Lower leg skin (tissue), 4 donors: ENCODE results near the gene ADAMTS14. TPM values are rescaled to one million over a fixed set of nuclear protein-coding genes. Genes with fewer than 3 reads are reported as not detected.

ENCODE experiments used
- DNase-seq, 2 donors: peaks; one replicate each; pipeline ENCODE4 v3.0.0-alpha.2; 2019; ENCODE audit warnings: low spot score in 2 of 2
- H3K4me3 ChIP-seq: fragments of 200-600 bp; sonication (generic); 2 replicates; pipeline ENCODE4 v1.5.1; 2017; ENCODE audit warnings: mild to moderate bottlenecking, low read depth; ENCODE audit not compliant: poor library complexity, severe bottlenecking
- POLR2A ChIP-seq, 2 donors: fragments of 450-650 bp; IDR thresholded peaks; one replicate each; pipeline ENCODE4 v1.6.1; 2016 to 2017; ENCODE audit warnings: antibody characterized with exemption in 2 of 2, mild to moderate bottlenecking in 1 of 2, moderate library complexity in 1 of 2
- WGBS, 2 donors: methylation state at CpG; one replicate each; pipeline ENCODE4 v1.1.5; 2018; 5-methylcytosine and 5-hydroxymethylcytosine counted together
- intact Hi-C: fragments of 100-400 bp; cut with DNase I; formaldehyde crosslinking; loops from one replicate; pipeline ENCODE4 v1.15.0; 2023; ENCODE audit warnings: low total_unique reads
- total RNA-seq, 4 donors: library from RNA; depleted of rRNA; stranded (reverse); fragments of >200 nt; gene quantifications; one replicate each; pipeline ENCODE4 v1.1.0, GENCODE V29; 2016
- TF ChIP-seq, protein P1 (sequence below), 3 donors: fragments of 450-650 bp; IDR thresholded peaks; one replicate each; pipeline ENCODE4 v1.5.1; 2016; ENCODE audit warnings: antibody characterized with exemption in 3 of 3, mild to moderate bottlenecking in 3 of 3, moderate library complexity in 2 of 3

ADAMTS14 gene
- total RNA-seq, 4 donors from 2014 or later: 0.22 to 1.0 (median 0.34) TPM; not detected in 1

- TF ChIP-seq POLR2A (IDR thresholded peaks at IDR 0.05): no peak
- TF ChIP-seq, protein P1, sequence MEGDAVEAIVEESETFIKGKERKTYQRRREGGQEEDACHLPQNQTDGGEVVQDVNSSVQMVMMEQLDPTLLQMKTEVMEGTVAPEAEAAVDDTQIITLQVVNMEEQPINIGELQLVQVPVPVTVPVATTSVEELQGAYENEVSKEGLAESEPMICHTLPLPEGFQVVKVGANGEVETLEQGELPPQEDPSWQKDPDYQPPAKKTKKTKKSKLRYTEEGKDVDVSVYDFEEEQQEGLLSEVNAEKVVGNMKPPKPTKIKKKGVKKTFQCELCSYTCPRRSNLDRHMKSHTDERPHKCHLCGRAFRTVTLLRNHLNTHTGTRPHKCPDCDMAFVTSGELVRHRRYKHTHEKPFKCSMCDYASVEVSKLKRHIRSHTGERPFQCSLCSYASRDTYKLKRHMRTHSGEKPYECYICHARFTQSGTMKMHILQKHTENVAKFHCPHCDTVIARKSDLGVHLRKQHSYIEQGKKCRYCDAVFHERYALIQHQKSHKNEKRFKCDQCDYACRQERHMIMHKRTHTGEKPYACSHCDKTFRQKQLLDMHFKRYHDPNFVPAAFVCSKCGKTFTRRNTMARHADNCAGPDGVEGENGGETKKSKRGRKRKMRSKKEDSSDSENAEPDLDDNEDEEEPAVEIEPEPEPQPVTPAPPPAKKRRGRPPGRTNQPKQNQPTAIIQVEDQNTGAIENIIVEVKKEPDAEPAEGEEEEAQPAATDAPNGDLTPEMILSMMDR (IDR thresholded peaks at IDR 0.05): no peak
- no peak overlapping the region for H3K4me3 ChIP-seq
- intact Hi-C loops: no loop called here
- WGBS, 2 donors: 25 to 33% methylated on average over 7 of the region's 7 CpGs
- peak; percentile 68 to 93 for DNase-seq
Measured at GRCh38 chr10:70758757-70759514, 86.6 kb downstream of the ADAMTS14 start.

GRCh38 chr10:70759781-70760180 is 87.5 kb downstream of the ADAMTS14 start:
- H3K4me3 ChIP-seq: no peak overlapping the region
- DNase-seq: no peak
- WGBS, 2 donors: 37% methylated on average over 6 of the region's 7 CpGs; no CpG with 5 or more reads in 1 of the 2 donors
- TF ChIP-seq, protein P1 (IDR thresholded peaks at IDR 0.05): no peak
- no peak for TF ChIP-seq POLR2A (IDR thresholded peaks at IDR 0.05)
- intact Hi-C loops: loop anchor here (5.0 kb wide), 1 partner anchor 212 kb away; no protein-coding TSS in a partner anchor

DNA sequence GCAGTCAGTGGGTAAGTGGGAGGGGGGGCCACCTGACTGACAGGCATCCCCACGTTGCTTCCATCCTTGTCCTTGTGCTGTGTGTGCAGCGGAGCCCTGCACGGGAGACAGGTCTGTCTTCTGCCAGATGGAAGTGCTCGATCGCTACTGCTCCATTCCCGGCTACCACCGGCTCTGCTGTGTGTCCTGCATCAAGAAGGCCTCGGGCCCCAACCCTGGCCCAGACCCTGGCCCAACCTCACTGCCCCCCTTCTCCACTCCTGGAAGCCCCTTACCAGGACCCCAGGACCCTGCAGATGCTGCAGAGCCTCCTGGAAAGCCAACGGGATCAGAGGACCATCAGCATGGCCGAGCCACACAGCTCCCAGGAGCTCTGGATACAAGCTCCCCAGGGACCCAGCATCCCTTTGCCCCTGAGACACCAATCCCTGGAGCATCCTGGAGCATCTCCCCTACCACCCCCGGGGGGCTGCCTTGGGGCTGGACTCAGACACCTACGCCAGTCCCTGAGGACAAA is 88.0 kb downstream of the ADAMTS14 start:
- no peak overlapping the region for H3K4me3 ChIP-seq
- DNase-seq: no peak
- intact Hi-C loops: loop anchor here (5.0 kb wide), 1 partner anchor 213 kb away; no protein-coding TSS in a partner anchor
- TF ChIP-seq, protein P1 (IDR thresholded peaks at IDR 0.05): no peak
- no peak for TF ChIP-seq POLR2A (IDR thresholded peaks at IDR 0.05)
- WGBS, 2 donors: 74 to 79% methylated on average over 5 to 11 of the region's 12 CpGs

DNA sequence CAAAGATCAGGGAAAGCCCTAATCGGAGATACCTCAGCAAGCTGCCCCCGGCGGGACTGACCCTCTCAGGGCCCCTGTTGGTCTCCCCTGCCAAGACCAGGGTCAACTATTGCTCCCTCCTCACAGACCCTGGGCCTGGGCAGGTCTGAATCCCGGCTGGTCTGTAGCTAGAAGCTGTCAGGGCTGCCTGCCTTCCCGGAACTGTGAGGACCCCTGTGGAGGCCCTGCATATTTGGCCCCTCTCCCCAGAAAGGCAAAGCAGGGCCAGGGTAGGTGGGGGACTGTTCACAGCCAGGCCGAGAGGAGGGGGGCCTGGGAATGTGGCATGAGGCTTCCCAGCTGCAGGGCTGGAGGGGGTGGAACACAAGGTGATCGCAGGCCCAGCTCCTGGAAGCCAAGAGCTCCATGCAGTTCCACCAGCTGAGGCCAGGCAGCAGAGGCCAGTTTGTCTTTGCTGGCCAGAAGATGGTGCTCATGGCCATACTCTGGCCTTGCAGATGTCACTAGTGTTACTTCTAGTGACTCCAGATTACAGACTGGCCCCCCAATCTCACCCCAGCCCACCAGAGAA is 88.8 kb downstream of the ADAMTS14 start:
- TF ChIP-seq, protein P1 (IDR thresholded peaks at IDR 0.05): no peak
- TF ChIP-seq POLR2A (IDR thresholded peaks at IDR 0.05): no peak
- DNase-seq: no peak
- H3K4me3 ChIP-seq: no peak overlapping the region
- intact Hi-C loops: loop anchor here (5.0 kb wide), 1 partner anchor 214 kb away; no protein-coding TSS in a partner anchor
- 80 to 91% methylated on average over 7 of the region's 7 CpGs for WGBS, 2 donors

DNA sequence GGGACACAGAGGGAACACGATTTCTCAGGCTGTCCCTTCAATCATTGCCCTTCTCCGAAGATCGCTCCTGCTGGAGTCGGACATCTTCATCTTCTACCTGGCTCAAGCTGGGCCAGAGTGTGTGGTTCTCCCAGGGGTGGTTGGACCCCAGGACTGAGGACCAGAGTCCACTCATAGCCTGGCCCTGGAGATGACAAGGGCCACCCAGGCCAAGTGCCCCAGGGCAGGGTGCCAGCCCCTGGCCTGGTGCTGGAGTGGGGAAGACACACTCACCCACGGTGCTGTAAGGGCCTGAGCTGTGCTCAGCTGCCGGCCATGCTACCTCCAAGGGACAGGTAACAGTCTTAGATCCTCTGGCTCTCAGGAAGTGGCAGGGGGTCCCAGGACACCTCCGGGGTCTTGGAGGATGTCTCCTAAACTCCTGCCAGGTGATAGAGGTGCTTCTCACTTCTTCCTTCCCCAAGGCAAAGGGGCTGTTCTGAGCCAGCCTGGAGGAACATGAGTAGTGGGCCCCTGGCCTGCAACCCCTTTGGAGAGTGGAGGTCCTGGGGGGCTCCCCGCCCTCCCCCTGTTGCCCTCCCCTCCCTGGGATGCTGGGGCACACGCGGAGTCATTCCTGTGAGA is 89.5 kb downstream of the ADAMTS14 start:
- TF ChIP-seq POLR2A (IDR thresholded peaks at IDR 0.05): no peak
- TF ChIP-seq, protein P1 (IDR thresholded peaks at IDR 0.05): no peak
- H3K4me3 ChIP-seq: no peak overlapping the region
- intact Hi-C loops: loop anchor here (5.0 kb wide), 1 partner anchor 215 kb away; no protein-coding TSS in a partner anchor
- WGBS, 2 donors: 76 to 88% methylated on average over 7 to 10 of the region's 10 CpGs
- DNase-seq: no peak
